D721Med (cell line): ENCODE data around the gene OSBPL3.

Experiments used
- DNase-seq: peaks from one replicate; pipeline ENCODE4 v3.0.0; 2011; ENCODE audit warnings: low spot score; ENCODE audit not compliant: insufficient read length
- FAIRE-seq: peaks from 2 replicates; lab custom pipeline; 2011; peaks lifted over from hg19 to GRCh38; lab: Jason Lieb, UNC
- CTCF ChIP-seq: IDR thresholded peaks from 2 replicates; pipeline ENCODE4 v1.5.1; 2012; ENCODE audit warnings: mild to moderate bottlenecking, control low read depth; ENCODE audit not compliant: insufficient read depth; ENCODE audit errors: missing control alignments

OSBPL3 gene

GRCh38 chr7:24995466-24995865 is 15.5 kb upstream of the OSBPL3 start:
- DNase-seq (no peak), FAIRE-seq (no peak)
- TF ChIP-seq CTCF: no peak

- DNase-seq (no peak), FAIRE-seq (no peak)
- TF ChIP-seq CTCF: no peak
Observed at GRCh38 chr7:24992314-24992713, 12.3 kb upstream of the OSBPL3 start.

- DNase-seq: no peak
- FAIRE-seq: no peak
- TF ChIP-seq CTCF: no peak
Observed at GRCh38 chr7:24991353-24991752, 11.4 kb upstream of the OSBPL3 start.

- FAIRE-seq (no peak), DNase-seq (no peak)
- no peak for TF ChIP-seq CTCF
Observed at GRCh38 chr7:24987331-24987842, 7.4 kb upstream of the OSBPL3 start.

GRCh38 chr7:24982917-24983316 is 2.9 kb upstream of the OSBPL3 start:
- TF ChIP-seq CTCF: no peak
- FAIRE-seq (no peak), DNase-seq (no peak)

- no peak for TF ChIP-seq CTCF
- FAIRE-seq (no peak), DNase-seq (no peak)
Observed at GRCh38 chr7:24981171-24981951, 1.4 kb upstream of the OSBPL3 start.

GRCh38 chr7:24980534-24981170 is 674 bp upstream of the OSBPL3 start:
- FAIRE-seq (no peak), DNase-seq (no peak)
- no peak for TF ChIP-seq CTCF
